Activated T-cell treated with anti-CD3 and anti-CD28 coated beads for 1 hour (primary cell): ENCODE results near the gene HIVEP2.

ENCODE experiments used
- DNase-seq: peaks from one replicate; pipeline ENCODE4 v3.0.0-alpha.2; 2020; ENCODE audit warnings: low read depth

Gene HIVEP2

GRCh38 chr6:142839686-142840040 is 105.3 kb downstream of the HIVEP2 start:
- no peak for DNase-seq

DNA sequence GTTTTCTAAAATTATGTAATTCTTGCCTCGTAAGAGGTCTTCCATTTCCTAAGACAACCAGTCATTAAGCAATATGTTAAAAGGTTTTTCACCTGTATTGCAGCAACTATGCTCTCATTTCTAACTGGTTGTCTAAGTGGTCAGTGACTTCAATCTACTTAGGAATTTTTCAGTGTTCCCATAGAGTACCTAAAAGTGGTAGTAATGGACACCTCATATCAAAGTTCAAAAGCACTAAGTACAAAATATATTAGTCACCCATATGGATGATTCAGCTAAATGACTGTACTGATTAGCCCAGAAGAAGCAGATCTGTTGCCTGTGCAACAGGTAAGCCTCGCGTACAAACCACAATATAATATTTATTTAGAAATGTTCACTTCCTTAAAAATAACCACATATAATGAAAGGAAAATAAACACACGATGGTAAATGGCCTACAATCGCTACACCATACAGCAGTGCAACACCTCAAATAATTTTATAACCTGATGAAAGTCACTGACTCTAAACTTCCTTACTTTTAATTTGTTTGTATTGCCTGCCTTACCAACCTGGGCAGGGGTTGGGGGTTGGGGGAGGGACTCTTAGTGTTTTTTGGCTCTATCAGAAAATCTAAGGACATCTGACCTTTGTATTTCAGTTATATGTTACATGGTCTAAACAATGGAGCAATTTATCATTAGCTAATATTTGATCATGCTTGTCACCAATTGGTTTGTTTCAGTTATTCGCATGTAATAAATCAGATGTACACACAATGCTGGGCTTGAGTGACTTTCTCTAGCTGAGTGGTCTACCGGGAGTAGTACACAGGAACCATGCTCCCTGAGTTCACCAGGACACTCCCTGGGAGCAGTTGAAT is 105.9 kb downstream of the HIVEP2 start:
- no peak for DNase-seq

DNA sequence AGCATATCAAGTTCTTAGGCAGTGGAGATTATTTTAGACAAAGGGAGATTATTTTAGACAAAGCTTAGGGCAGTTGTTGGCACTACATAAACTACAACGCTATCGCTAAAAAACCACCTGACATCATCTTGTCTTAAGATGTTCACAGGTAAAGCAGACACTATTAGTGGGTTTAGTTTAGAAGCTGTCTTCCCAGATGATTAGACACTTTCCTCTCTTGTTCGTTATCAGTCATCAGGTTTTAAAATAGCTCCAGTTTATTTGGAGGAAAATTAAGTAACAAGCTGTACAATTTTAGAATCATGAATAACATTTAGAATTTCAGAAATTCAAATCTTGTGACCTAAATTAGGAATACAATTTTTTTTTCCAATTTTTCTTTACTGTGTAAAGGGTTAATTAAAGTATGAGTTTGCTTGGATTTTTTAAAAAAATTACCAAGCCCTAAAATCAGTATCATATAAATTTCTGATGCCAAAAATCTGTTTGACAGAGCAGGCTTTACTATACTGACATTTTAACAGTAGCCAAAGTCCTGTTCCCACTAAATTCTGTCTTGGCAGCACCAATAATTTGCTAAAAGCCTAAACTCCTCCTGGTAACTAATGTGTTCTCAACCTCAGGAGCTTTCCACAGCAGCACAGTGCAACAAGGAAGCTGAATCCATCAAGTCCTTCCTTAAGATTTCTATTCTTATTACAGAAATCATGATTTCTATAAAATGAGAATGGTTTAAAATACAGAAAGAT is 109.0 kb downstream of the HIVEP2 start:
- no peak for DNase-seq

GRCh38 chr6:142834853-142835252 is 110.1 kb downstream of the HIVEP2 start:
- no peak for DNase-seq

GRCh38 chr6:142833798-142834197 is 111.2 kb downstream of the HIVEP2 start:
- DNase-seq: no peak

- no peak for DNase-seq
Observed at GRCh38 chr6:142833054-142833453, 111.9 kb downstream of the HIVEP2 start.

DNA sequence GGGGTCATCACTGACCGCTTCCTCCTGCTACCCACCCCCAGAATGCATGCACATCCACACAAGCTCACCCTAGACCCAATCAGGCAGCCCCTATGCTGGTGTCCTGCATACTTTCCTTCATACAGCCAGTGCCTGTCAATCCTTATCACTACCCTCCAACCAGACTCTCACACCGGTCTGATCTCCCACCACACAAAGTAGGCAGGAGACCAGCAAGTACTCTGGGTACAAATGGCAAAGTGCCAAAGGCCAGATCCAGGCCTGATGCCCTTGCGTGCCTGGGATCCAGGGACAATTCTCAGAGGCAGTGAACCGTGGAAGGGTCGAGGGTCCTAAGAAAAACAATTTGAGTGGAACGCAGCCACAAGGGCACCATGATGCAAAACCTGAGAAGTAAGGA is 114.2 kb downstream of the HIVEP2 start:
- no peak for DNase-seq

GRCh38 chr6:142830116-142830710 is 114.8 kb downstream of the HIVEP2 start:
- no peak for DNase-seq

- DNase-seq: no peak
Observed at GRCh38 chr6:142829556-142829955, 115.4 kb downstream of the HIVEP2 start.

GRCh38 chr6:142827991-142828390 is 117.0 kb downstream of the HIVEP2 start:
- no peak for DNase-seq

GRCh38 chr6:142827369-142827768 is 117.6 kb downstream of the HIVEP2 start:
- no peak for DNase-seq

GRCh38 chr6:142825760-142826159 is 119.2 kb downstream of the HIVEP2 start:
- DNase-seq: no peak

DNA sequence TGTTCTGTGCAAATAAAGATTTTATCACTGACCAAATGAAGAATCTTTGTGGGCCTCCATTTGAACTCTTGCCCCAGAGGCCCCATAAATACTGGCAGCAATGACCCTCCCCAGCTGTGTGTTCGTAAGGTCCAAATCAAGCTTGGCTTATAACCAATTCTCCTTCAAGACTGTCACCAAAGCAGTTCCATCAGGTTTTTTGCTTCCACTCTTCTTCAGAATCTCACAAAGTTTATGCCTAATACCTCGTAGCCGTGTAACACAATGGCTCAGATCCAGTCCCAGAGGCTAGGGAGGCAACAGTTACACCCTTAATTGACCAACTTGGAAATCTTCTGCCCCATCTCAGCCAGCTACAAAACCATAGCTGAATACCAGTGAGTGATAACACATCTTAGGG is 120.5 kb downstream of the HIVEP2 start:
- no peak for DNase-seq

DNA sequence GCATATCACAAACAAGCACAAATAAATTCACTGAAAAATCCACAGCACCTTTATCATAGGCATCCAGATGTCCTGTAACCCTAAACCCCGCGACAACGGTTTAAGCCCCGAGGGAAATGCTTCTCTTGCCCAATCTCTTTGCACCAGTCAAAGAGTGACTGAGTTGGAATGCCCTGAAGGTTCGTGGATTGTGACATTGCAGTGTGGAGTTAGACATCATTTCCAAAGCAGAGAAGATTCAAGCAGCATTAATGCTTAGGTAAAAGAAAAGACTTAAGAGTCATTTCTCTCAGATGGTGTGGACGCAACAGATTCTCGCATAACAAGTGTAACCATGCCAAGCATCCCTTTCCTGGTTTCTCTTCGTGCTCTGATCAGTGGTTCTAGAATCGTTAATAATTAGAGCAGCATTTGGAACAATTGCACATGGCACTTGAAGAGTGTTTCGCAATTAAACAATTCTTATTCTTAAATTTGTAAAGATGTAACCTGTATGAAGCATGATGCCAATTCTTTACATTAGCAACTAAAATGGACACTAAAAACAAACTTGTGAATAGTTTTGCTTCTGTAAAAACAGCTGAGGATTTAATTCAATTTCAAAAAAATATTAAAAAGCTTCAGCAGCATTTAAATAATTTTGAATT is 121.6 kb downstream of the HIVEP2 start:
- DNase-seq: no peak

GRCh38 chr6:142822842-142823241 is 122.1 kb downstream of the HIVEP2 start:
- no peak for DNase-seq

GRCh38 chr6:142822383-142822782 is 122.6 kb downstream of the HIVEP2 start:
- no peak for DNase-seq

DNA sequence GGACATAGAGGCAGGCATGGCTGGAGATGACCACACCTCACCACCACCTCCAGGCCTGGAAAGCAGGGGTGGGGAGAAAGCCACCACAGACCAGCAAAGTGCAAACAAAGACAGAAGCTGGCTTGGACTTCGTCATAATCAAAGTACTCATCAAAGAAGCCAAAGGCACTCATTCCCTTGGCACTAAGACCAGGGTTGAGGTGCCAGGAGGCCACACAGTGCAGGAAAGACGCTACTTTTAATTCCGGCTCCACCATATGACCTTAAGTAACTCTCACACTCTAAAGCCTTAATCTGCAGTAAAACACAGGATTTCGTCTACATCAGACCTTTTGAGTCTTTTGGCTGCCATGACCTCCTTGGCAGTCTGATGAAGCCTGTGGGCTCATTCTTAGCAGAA is 123.1 kb downstream of the HIVEP2 start:
- no peak for DNase-seq

DNA sequence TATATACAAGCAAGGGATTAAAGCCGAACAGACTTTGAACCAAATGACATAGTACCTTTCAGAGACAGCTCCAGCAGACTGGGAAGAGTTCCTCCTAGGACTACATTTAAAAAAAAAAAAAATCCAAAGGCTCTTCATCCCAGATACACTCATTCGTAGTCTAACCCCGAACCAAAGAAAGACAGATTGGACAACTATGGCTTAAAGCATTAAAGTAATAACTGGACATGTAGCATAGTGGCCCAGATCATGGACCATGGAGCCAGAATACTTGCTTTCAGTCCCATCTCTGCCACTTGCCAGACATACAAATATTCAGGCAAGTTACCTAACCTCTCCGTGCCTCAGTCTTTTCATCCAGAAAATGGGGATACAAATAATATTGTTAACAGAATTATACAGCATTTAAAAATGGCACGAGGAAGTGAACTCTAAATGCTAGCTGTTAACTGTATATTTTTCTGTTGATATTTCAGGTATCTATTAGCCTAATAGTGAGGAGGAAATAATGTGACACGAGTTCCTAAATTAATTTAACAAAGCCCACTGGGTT is 123.7 kb downstream of the HIVEP2 start:
- no peak for DNase-seq

DNA sequence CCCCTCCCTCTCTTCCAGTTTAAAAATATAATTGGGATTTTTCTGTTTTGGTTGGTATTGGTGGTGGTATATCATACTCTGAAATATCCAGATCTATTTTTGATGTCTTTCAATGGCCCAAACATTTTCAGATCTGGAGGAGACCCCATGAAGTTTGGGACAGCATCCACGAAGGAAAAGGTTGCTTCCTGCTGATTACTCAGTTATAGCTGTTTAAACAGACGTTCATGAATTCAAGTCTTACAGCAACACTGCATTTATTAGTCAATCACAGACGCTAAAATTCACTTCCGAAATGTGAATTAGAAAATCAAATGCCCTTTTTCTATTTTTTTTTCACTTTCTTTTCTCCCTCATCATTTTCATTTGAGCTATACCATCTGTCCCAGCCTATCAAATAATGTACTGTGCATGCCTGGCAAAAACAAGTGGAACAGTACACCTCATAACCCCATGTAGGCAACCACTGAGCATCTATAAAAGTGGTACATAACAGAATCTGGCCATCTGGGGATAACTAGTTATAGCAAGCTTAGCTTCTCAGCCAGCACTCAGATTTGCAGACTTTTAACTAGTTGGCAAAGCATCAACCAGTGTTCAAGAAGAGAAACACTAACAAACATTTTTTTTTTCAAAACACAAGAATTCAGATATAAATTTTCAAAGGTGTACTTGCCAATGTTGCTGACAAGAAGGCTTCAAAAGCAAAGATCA is 124.5 kb downstream of the HIVEP2 start:
- no peak for DNase-seq

- peak; percentile 32 for DNase-seq
Observed at GRCh38 chr6:142819603-142820337, 125.2 kb downstream of the HIVEP2 start.

- DNase-seq: no peak
Observed at GRCh38 chr6:142816486-142816885, 128.5 kb downstream of the HIVEP2 start.
